Adrenal gland (tissue), 5 donors: Measurements from ENCODE around the gene CPA4.

ENCODE experiments used
- CTCF ChIP-seq, 6 experiments: fragments of 450-650 bp in 4 of 6; fragments of 200-600 bp in 2 of 6; sonication (generic) in 1 of 6; IDR thresholded peaks; 1 replicate in 5 of 6; 2 replicates in 1 of 6; pipeline versions ENCODE4 v1.5.1 to v1.8.0; 2016 to 2021; ENCODE audit warnings: antibody characterized with exemption in 6 of 6, mild to moderate bottlenecking in 2 of 6, moderate library complexity in 1 of 6
- POLR2A ChIP-seq, 2 donors: fragments of 450-650 bp; IDR thresholded peaks; one replicate each; pipeline ENCODE4 v1.6.1; 2017; ENCODE audit warnings: antibody characterized with exemption in 2 of 2, mild to moderate bottlenecking in 2 of 2, moderate library complexity in 1 of 2
- donor health status: DM: no; HTN: no; CAD: no.

GRCh38 chr7:130322615-130323014 lies 29.7 kb downstream of the CPA4 start:
- no peak for TF ChIP-seq CTCF (IDR thresholded peaks at IDR 0.05)
- TF ChIP-seq POLR2A (IDR thresholded peaks at IDR 0.05), result no peak
